ENCODE data around the gene RNF207. TPM values are rescaled to one million over a fixed set of nuclear protein-coding genes. Genes with fewer than 3 reads are reported as not detected.

RNF207 gene
- total and polyA plus RNA-seq, 2 of the 13 experiments (the other 11 are each of a cell fraction or from before 2014, with no cell fraction given): 9.8 to 15.9 TPM

GRCh38 chr1:6245086-6245868 lies 39.4 kb downstream of the RNF207 start (continued):
- TF ChIP-seq, protein P1, sequence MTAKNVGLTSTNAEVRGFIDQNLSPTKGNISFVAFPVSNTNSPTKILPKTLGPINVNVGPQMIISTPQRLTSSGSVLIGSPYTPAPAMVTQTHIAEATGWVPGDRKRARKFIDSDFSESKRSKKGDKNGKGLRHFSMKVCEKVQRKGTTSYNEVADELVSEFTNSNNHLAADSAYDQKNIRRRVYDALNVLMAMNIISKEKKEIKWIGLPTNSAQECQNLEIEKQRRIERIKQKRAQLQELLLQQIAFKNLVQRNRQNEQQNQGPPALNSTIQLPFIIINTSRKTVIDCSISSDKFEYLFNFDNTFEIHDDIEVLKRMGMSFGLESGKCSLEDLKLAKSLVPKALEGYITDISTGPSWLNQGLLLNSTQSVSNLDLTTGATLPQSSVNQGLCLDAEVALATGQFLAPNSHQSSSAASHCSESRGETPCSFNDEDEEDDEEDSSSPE (CRISPR knock-in tag; IDR thresholded peaks at IDR 0.05): peak; percentile 82
- TF ChIP-seq, protein P2, sequence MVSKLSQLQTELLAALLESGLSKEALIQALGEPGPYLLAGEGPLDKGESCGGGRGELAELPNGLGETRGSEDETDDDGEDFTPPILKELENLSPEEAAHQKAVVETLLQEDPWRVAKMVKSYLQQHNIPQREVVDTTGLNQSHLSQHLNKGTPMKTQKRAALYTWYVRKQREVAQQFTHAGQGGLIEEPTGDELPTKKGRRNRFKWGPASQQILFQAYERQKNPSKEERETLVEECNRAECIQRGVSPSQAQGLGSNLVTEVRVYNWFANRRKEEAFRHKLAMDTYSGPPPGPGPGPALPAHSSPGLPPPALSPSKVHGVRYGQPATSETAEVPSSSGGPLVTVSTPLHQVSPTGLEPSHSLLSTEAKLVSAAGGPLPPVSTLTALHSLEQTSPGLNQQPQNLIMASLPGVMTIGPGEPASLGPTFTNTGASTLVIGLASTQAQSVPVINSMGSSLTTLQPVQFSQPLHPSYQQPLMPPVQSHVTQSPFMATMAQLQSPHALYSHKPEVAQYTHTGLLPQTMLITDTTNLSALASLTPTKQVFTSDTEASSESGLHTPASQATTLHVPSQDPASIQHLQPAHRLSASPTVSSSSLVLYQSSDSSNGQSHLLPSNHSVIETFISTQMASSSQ (IDR thresholded peaks at IDR 0.05; ENCODE audit: low read depth): no peak
- TF ChIP-seq, protein P2 (CRISPR knock-in tag; IDR thresholded peaks at IDR 0.05; ENCODE audit: borderline replicate concordance): peak; percentile 68
- peak; percentile 95 for TF ChIP-seq TEF (CRISPR knock-in tag; IDR thresholded peaks at IDR 0.05)
- peak; percentile 99 for TF ChIP-seq SALL1 (CRISPR knock-in tag; IDR thresholded peaks at IDR 0.05)
- TF ChIP-seq RARA (CRISPR knock-in tag; IDR thresholded peaks at IDR 0.05): peak; percentile 83
- peak; percentile 87; the same call in 1 of the 2 replicates for TF ChIP-seq KAT7 (CRISPR knock-in tag; IDR thresholded peaks at IDR 0.05; ENCODE audit: borderline replicate concordance)
- no peak for TF ChIP-seq NR2F1 (CRISPR knock-in tag; IDR thresholded peaks at IDR 0.05)
- TF ChIP-seq ZFP1 (CRISPR knock-in tag; IDR thresholded peaks at IDR 0.05): peak; percentile 91; the same call in 1 of the 2 replicates
- TF ChIP-seq, protein P3, sequence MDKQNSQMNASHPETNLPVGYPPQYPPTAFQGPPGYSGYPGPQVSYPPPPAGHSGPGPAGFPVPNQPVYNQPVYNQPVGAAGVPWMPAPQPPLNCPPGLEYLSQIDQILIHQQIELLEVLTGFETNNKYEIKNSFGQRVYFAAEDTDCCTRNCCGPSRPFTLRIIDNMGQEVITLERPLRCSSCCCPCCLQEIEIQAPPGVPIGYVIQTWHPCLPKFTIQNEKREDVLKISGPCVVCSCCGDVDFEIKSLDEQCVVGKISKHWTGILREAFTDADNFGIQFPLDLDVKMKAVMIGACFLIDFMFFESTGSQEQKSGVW (CRISPR knock-in tag; IDR thresholded peaks at IDR 0.05; ENCODE audit: borderline replicate concordance): peak; percentile 97
- TF ChIP-seq, protein P4, sequence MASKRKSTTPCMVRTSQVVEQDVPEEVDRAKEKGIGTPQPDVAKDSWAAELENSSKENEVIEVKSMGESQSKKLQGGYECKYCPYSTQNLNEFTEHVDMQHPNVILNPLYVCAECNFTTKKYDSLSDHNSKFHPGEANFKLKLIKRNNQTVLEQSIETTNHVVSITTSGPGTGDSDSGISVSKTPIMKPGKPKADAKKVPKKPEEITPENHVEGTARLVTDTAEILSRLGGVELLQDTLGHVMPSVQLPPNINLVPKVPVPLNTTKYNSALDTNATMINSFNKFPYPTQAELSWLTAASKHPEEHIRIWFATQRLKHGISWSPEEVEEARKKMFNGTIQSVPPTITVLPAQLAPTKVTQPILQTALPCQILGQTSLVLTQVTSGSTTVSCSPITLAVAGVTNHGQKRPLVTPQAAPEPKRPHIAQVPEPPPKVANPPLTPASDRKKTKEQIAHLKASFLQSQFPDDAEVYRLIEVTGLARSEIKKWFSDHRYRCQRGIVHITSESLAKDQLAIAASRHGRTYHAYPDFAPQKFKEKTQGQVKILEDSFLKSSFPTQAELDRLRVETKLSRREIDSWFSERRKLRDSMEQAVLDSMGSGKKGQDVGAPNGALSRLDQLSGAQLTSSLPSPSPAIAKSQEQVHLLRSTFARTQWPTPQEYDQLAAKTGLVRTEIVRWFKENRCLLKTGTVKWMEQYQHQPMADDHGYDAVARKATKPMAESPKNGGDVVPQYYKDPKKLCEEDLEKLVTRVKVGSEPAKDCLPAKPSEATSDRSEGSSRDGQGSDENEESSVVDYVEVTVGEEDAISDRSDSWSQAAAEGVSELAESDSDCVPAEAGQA (IDR thresholded peaks at IDR 0.05; ENCODE audit: low read depth): no peak
- TF ChIP-seq, protein P4 (CRISPR knock-in tag; IDR thresholded peaks at IDR 0.05; ENCODE audit: borderline replicate concordance): peak; percentile 99
- TF ChIP-seq CEBPB (IDR thresholded peaks at IDR 0.05; ENCODE audit: borderline replicate concordance, low read depth, low read length): no peak
- TF ChIP-seq ZMYM3 (CRISPR knock-in tag; IDR thresholded peaks at IDR 0.05): peak; percentile 29; the same call in 1 of the 2 replicates
- TF ChIP-seq CC2D1A (CRISPR knock-in tag; IDR thresholded peaks at IDR 0.05): 0 out of 2 replicates have a peak, but pooled peaks have one; percentile 47
- TF ChIP-seq RBAK (CRISPR knock-in tag; IDR thresholded peaks at IDR 0.05): peak; percentile 48; the same call in 1 of the 2 replicates
